VCaP (cell line): Measurements from ENCODE around the gene VILL.

ENCODE experiments used
- H3K27ac ChIP-seq: fragments of 450-650 bp; 2 replicates; pipeline ENCODE4 v1.5.1; 2017
- CTCF ChIP-seq: fragments of 450-650 bp; conservative IDR thresholded peaks from 2 replicates; pipeline ENCODE4 v1.5.1; 2017; ENCODE audit warnings: mild to moderate bottlenecking, moderate library complexity

Gene VILL

GRCh38 chr3:37973246-37974054 lies 17.1 kb upstream of the VILL start:
- H3K27ac ChIP-seq: peak overlapping the region; percentile 36
- TF ChIP-seq CTCF: no peak

- peak; percentile 85 for TF ChIP-seq CTCF
- peak overlapping the region; percentile 36 for H3K27ac ChIP-seq
Measured at GRCh38 chr3:37974121-37975083, 16.2 kb upstream of the VILL start.

GRCh38 chr3:37979541-37980461 lies 10.8 kb upstream of the VILL start:
- TF ChIP-seq CTCF: no peak

DNA sequence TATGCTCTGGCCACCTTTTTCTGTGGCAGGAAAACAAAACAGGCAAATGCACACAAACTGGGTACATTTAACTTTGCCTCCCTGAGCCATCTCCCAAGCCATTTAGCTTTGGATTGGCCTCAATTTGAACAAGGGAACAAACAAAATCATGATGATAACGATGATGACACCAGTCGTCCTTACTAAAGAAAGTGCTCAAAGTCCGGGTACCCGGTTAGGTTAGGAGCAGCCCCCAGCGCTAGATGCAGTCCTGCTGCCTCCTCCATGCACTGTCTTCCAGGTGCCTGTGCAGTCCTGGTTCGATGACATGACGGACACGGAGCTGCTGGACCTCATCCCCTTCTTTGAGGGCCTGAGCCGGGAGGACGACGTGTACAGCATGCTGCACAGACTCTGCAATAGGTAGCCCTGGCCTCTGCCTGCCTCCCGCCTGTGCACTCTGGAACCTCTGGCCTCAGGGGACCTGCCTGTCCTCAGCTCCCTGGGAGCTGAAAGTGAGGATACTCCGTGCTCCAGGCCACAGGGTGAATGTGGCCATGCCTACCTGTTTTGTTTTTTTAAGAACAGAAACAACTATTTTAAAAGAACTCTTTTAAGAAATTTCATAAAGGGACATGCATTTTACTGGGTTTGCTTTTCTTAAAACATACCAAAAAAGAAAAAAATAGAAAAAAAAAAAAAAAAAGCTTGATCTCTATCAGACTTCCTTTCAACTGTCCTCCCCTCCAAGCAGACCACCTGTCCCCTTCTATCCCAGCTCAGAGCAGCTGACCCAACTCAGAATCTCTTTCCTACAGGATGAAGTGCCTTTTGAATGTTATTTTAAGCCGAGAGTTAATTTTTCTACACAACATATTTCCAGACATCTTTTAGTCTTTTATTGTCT lies 9.9 kb upstream of the VILL start:
- TF ChIP-seq CTCF: no peak
- H3K27ac ChIP-seq: peak overlapping the region; percentile 90

More at GRCh38 chr3:37979541-37980461, 10.8 kb upstream of the VILL start:
- H3K27ac ChIP-seq: peak overlapping the region; percentile 90; the same call in 1 of the 2 replicates

DNA sequence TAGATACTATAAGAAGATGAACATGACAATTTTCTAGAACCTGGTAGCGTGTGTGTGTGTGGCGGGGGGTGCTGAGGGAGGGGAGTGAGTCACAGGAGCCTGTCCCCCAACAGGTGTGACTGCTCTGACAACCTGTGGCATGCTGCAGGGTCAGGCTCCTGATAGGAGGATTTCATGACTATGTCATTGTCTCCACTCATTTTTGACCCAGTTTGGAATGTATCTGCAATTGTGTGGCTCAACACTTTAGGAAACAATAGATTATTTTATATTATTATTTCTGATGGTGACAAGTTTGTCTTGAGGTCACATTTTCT lies 9.3 kb upstream of the VILL start:
- H3K27ac ChIP-seq: peak overlapping the region; percentile 90

More for the DNA sequence above, 9.3 kb upstream of the VILL start:
- no peak for TF ChIP-seq CTCF
